ENCODE data around the gene VGLL4. TPM values are rescaled to one million over a fixed set of nuclear protein-coding genes. Genes with fewer than 3 reads are reported as not detected.
A peak's percentile ranks its signal among the peaks of the same experiment; 100 is the strongest.

The VGLL4 gene
- polyA plus RNA-seq, 6 donors from 2014 or later = 7.9 to 16.0 (median 13.8) TPM

DNA sequence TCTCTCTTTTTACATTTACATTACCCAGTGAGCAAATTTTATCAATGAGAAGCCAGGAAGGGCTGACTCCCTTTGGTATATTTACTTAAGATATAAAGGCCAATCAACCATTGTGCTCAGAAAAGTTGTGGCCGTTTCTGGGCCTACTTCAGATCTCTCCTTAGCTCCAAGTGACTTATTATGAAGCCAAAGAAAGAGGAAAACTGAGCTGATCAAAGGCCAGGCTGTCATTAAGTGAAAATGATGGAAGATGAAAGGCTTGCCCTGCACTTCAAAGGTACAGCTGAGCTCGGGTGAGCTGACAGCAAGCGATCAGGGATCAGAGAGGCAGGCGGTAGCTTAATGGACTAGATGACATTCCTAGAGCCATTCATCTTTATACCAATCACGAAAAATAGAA, 24.8 kb downstream of the VGLL4 start:
- ATAC-seq (ENCODE audit: low read depth in 2 of 2) = no peak
- no peak for DNase-seq
- H3K4me3 Mint-ChIP-seq = no peak overlapping the region
- no peaks in the 10 kb centered on the region for H3K9me3 Mint-ChIP-seq
- H3K4me1 Mint-ChIP-seq = peaks cover 46 to 55% (median 47%) of the 10 kb centered on the region in 3 donors
- peak overlapping the region in 1 of 6 donors; percentile 67 for H3K27ac Mint-ChIP-seq
- H3K36me3 Mint-ChIP-seq = no peaks in the 10 kb centered on the region
- H3K27me3 Mint-ChIP-seq = no peaks in the 10 kb centered on the region

DNA sequence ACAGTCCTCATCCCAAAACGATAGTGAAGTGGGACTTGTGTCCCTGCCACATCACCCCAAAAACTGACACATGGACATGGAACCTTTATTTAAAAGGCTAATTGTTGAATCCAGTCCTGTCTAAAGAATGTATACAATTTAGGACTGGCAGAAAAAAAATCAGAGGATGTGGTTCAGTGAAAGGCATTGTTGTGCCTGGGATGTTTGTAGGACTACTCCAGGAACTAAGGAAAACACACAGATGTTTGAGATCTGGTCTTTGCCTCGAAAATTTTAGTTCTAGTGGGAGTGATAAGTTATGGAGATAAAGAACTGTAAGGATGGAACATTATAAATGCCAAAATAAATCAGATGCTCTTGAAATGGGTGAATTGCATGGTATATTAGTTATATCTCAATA, 27.2 kb downstream of the VGLL4 start:
- Mint-ChIP-seq H3K9me3 (no peaks in the 10 kb centered on the region), H3K4me1 (peaks cover 42 to 49% (median 45%) of the 10 kb centered on the region in 3 donors), H3K27ac (peak overlapping the region in 4 of 6 donors; percentile 42 to 45 (median 43)), H3K27me3 (no peaks in the 10 kb centered on the region), H3K36me3 (no peaks in the 10 kb centered on the region), H3K4me3 (no peak overlapping the region)
- ATAC-seq (ENCODE audit: low read depth in 2 of 2) = no peak
- DNase-seq = no peak

DNA sequence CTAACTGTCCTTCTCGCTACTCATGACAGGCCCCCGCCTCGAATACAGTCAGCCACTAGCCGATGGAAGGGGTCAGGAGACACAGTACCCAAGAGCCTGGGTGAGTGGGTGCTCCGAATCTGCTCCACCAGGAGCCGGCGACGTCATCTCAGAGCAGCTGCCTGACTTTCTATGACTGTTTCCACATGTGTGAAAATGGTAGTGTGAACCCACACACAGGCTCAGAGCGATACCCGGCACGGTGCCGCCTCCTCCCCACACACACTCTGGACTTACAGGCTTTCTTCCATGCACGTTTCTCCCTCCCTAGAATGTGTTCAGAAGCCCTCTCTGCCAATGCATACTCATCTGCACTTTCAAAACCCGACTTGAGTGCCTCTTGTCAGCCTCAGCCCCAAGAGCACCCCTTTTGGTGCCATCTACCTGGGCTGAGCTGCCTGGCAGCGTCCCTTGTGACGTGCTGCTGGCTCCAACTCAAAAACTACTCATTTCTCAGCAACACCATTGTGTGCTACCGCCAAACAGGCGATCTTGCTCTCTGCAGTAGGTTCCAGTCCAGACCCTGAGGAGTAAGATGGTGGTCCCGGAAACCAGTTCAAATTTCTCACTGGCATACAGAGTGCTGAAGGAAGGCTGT, 29.7 kb downstream of the VGLL4 start:
- DNase-seq (no peak), ATAC-seq (ENCODE audit: low read depth in 2 of 2) (no peak)
- H3K27ac Mint-ChIP-seq = peak overlapping the region in 2 of 6 donors; percentile 33 to 67
- peaks cover 34 to 42% (median 40%) of the 10 kb centered on the region in 3 donors for H3K4me1 Mint-ChIP-seq
- H3K27me3 Mint-ChIP-seq = no peaks in the 10 kb centered on the region
- no peak overlapping the region for H3K4me3 Mint-ChIP-seq
- H3K36me3 Mint-ChIP-seq = no peaks in the 10 kb centered on the region
- H3K9me3 Mint-ChIP-seq = no peaks in the 10 kb centered on the region

DNA sequence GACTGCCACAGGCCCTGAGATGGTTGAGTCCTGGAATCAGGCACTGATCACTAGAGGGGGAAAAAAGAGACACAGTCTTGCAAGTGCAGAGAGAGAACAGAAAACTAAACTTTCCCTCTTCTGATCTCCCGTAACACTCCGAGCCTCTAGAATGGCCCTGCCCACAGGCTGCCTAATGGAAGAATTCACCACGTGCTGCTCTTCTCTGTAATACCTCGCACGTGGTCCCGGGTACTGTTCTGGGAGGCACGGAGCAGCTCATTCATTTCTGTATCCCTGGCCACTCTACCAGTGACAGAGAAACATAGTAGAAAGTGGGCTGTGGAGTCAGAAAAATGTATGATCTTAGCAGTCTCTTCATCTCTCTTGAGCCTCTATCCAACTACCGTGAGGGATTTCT, 30.4 kb downstream of the VGLL4 start:
- DNase-seq = no peak
- no peaks in the 10 kb centered on the region for H3K27me3 Mint-ChIP-seq
- H3K36me3 Mint-ChIP-seq = no peaks in the 10 kb centered on the region
- no peaks in the 10 kb centered on the region for H3K9me3 Mint-ChIP-seq
- no peak overlapping the region for H3K4me3 Mint-ChIP-seq
- no peak for ATAC-seq (ENCODE audit: low read depth in 2 of 2)
- H3K27ac Mint-ChIP-seq = peak overlapping the region in 1 of 6 donors; percentile 15
- H3K4me1 Mint-ChIP-seq = peaks cover 34 to 40% (median 39%) of the 10 kb centered on the region in 3 donors

DNA sequence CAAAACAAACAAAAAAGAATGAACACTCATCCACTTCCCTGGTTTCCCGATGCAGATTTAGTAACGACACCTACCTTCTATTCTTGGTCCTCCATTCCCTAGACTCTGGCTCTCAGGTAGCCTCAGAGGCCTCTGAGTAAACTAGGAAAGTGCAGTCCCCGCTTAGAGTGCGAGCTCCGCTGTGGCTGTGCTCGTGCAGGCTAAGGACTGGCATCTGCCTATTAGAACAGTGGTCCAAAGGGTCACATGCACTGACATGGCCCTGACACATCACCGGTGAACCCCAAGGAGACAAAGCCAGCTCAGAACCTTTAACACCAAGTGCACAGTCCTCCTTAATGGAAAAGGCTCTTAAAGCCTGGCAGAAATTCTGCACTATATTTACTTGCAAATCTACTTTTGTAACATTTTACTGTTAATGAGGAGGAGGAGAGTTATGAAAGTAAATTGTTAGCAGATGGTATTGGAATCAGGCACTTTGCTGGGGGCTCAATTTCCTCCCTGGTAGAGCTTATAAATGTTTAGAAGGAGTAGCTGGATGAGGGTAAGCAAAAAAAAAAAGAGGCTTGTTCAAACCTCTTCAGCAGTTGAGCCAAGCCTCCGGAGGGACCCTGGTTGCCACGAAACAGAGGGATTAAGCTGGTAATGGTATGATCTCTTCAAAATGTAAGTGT, 31.1 kb downstream of the VGLL4 start:
- no peaks in the 10 kb centered on the region for H3K36me3 Mint-ChIP-seq
- ATAC-seq (ENCODE audit: low read depth in 2 of 2) (no peak), DNase-seq (no peak)
- H3K4me3 Mint-ChIP-seq = no peak overlapping the region
- peaks cover 34 to 40% (median 39%) of the 10 kb centered on the region in 3 donors for H3K4me1 Mint-ChIP-seq
- H3K9me3 Mint-ChIP-seq = no peaks in the 10 kb centered on the region
- H3K27me3 Mint-ChIP-seq = no peaks in the 10 kb centered on the region
- H3K27ac Mint-ChIP-seq = no peak overlapping the region

DNA sequence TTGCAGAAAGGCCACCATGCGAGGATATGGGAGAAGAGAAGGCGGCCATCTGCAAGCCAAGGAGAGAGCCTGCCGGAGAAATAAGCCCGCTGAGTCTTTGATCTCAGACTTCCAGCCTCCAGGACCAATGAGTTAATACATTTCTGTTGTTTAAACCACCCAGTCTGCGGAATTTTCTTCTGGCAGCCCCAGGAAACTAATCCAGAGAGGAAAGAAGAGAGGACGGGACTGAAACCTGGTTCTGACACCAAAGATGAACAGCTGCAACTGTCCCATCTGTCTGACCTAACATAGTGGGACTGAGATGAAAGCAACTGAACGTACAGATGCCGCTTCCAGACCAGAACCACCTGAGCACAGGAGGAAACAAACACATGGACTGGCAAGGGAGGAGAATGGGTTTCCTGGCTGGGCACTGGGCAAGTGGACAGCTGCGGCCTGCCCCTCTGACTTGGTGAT, 32.3 kb downstream of the VGLL4 start:
- Mint-ChIP-seq H3K9me3 (no peaks in the 10 kb centered on the region), H3K27ac (peak overlapping the region in 1 of 6 donors; percentile 63), H3K4me3 (no peak overlapping the region), H3K4me1 (peaks cover 34 to 36% (median 35%) of the 10 kb centered on the region in 3 donors), H3K36me3 (no peaks in the 10 kb centered on the region), H3K27me3 (no peaks in the 10 kb centered on the region)
- DNase-seq (no peak), ATAC-seq (ENCODE audit: low read depth in 2 of 2) (no peak)

DNA sequence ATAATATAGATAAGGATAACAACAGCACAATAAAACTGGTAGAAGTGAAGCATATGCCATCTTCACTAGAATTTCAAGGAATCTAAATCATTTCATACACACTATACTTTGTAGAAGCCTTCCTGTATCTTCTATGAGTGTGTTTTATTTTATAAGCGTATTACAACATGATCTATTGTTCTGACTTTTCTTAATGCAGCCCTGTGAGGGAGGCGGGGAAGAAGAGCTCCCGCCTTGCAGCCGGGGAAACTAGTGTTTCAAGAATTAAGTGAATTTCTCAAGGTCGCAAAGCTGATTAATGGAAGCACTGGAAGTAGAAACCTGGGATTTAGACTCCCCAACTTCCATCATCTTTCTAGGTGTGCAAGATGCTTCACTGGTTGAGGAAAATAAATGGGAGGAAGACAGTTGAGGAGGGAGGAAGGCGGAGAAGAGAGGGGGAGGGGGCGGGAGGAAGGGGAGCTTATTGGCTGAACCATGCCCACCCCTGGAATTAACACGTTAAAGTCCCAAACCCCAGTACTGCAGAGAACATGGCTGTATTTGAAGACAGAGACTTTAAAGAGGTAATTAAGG, 32.9 kb downstream of the VGLL4 start:
- no peak for ATAC-seq (ENCODE audit: low read depth in 2 of 2)

DNA sequence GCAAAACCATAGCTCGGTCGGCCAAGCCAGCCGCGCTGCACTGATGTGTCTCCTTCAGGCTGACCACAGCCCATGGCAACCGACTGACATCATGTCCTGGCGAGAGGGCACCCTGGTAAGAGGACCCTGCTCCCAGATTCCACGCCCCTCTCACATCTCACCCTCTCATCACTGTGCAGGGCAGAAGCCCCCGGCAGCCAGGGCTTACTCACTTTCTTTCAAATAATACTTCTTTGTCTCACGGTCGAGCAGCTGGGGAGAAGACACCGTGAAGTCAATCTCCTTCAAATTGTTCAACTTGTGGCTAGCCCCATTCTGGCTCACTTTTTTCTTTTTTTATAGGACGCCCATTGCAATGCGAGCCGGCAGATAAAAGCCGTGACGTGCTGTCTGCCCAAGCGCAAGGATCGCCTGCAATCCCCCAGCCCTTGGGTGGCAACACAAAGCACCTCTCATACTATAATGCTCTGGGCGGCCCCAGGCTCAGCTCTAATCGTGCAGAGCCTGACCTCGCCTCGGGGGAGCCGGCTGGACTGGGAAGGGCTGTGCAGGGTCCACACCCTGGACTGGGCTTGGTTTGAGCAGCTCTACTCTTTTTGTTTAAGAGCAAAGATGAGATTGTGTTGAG, 33.6 kb downstream of the VGLL4 start:
- H3K27me3 Mint-ChIP-seq = no peaks in the 10 kb centered on the region
- H3K36me3 Mint-ChIP-seq = no peaks in the 10 kb centered on the region
- H3K4me3 Mint-ChIP-seq = no peak overlapping the region
- ATAC-seq (ENCODE audit: low read depth in 2 of 2) = no peak
- peaks cover 30 to 38% (median 33%) of the 10 kb centered on the region in 3 donors for H3K4me1 Mint-ChIP-seq
- H3K27ac Mint-ChIP-seq = peak overlapping the region in 4 of 6 donors; percentile 41 to 81 (median 58)
- H3K9me3 Mint-ChIP-seq = no peaks in the 10 kb centered on the region
- DNase-seq = no peak

More for the DNA sequence above, 32.9 kb downstream of the VGLL4 start:
- no peak for DNase-seq
- H3K9me3 Mint-ChIP-seq = no peaks in the 10 kb centered on the region
- no peaks in the 10 kb centered on the region for H3K27me3 Mint-ChIP-seq
- H3K4me1 Mint-ChIP-seq = peaks cover 28 to 33% (median 30%) of the 10 kb centered on the region in 3 donors
- H3K4me3 Mint-ChIP-seq = no peak overlapping the region
- H3K27ac Mint-ChIP-seq = peak overlapping the region in 4 of 6 donors; percentile 13 to 76 (median 64)
- H3K36me3 Mint-ChIP-seq = no peaks in the 10 kb centered on the region

DNA sequence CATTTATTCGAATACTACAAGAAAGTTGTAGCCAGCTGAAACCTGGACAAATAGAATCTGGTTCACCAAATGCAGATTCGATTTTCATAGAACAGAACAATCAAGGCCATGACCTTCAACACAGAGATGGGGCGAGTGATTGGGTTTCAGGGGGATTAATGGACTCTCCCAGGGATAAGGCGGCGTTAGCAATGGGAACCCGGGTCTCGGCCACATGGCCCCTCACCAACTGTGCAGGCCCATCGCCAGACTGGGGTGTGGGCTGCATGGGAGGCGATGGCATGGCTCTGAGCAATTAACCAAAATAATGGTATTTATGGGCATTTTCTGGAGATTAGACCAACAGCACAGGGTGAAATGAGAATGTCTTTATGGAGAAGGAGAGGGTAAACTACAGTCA, 34.2 kb downstream of the VGLL4 start:
- H3K36me3 Mint-ChIP-seq = no peaks in the 10 kb centered on the region
- peaks cover 30 to 39% (median 33%) of the 10 kb centered on the region in 3 donors for H3K4me1 Mint-ChIP-seq
- H3K27ac Mint-ChIP-seq = peak overlapping the region in 1 of 6 donors; percentile 15
- H3K4me3 Mint-ChIP-seq = no peak overlapping the region
- ATAC-seq (ENCODE audit: low read depth in 2 of 2) (no peak), DNase-seq (no peak)
- H3K27me3 Mint-ChIP-seq = no peaks in the 10 kb centered on the region
- H3K9me3 Mint-ChIP-seq = no peaks in the 10 kb centered on the region

DNA sequence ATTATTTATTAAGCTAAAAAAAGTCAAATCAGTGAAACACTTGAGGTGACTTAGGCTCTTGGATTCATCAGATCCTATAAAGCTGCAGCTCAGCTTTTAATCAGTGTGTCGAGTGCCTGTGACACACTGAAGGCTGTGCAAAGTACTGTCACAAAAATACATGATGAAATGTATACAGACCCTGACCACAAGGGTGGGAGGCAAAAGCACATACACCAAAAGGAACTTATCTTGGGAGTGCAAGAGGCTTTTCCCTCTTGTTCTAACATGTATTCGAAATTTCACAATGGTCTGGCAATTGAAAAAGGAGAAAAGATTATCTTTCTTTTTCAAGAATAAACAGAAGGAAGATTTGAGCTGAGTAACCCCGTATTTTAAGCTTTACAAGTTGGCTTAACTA, 35.9 kb downstream of the VGLL4 start:
- no peak for DNase-seq
- H3K36me3 Mint-ChIP-seq = no peaks in the 10 kb centered on the region
- ATAC-seq (ENCODE audit: low read depth in 2 of 2) = no peak
- peaks cover 27 to 39% (median 31%) of the 10 kb centered on the region in 3 donors for H3K4me1 Mint-ChIP-seq
- H3K27me3 Mint-ChIP-seq = no peaks in the 10 kb centered on the region
- peak overlapping the region in 2 of 6 donors; percentile 5 to 68 for H3K27ac Mint-ChIP-seq
- no peaks in the 10 kb centered on the region for H3K9me3 Mint-ChIP-seq
- H3K4me3 Mint-ChIP-seq = no peak overlapping the region

DNA sequence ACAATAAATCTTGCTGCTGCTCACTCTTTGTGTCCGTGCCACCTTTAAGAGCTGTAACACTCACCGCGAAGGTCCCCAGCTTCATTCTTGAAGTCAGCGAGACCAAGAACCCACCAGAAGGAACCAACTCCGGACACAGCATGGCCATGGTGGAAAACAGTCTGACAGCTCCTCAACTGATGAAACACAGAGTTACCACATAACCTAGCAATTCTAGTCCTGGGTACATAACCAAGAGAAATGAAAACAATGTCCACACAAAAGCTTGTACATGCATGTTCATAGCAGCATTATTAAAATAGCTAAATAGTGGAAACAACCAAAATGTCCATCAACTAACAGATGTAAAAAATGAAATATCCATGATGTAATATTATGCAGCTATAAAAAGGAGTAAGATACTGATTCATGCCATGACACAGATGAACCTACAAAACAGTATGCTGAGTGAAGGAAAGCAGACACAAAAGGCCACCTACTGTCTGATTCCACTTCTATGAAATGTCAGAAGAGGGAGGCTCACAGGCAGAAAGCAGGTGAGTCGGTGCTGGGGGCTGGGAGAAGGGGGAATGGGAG, 36.8 kb downstream of the VGLL4 start:
- Mint-ChIP-seq H3K27me3 (no peaks in the 10 kb centered on the region), H3K4me1 (peaks cover 29 to 35% (median 32%) of the 10 kb centered on the region in 3 donors), H3K4me3 (no peak overlapping the region), H3K27ac (peak overlapping the region in 4 of 6 donors; percentile 68 to 92 (median 80)), H3K36me3 (no peaks in the 10 kb centered on the region), H3K9me3 (no peaks in the 10 kb centered on the region)
- DNase-seq = no peak
- ATAC-seq (ENCODE audit: low read depth in 2 of 2) = no peak

DNA sequence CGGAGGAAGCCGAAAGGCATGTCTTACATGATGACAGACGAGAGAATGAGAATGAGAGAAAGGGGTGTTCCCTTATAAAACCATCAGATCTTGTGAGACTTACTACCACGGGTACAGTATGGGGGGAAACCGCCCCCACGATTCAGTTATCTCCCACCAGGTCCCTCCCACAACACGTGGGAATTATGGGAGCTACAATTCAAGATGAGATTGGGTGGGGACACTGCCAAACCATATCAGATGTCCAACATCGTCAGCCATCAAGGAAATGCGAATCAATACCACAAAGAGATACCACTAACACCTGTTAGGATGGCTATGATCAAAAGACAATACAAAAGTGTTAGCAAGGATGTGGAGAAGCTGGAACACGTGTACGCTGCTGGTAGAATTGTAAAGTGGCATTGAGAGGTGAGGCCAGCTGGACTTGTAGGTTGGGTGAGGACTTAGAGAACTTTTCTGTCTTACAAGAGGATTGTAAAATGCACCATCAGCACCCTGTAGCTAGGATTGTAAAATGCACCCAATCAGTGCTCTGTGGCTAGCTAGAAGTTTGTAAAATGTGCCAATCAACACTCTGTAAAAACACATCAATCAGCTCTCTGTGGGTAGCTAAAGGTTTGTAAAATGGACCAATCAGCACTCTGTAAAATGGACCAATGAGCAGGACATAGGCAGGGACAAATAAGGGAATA, 37.5 kb downstream of the VGLL4 start:
- no peak overlapping the region for H3K4me3 Mint-ChIP-seq
- peak overlapping the region in 4 of 6 donors; percentile 49 to 92 (median 70) for H3K27ac Mint-ChIP-seq
- H3K9me3 Mint-ChIP-seq = no peaks in the 10 kb centered on the region
- no peak for ATAC-seq (ENCODE audit: low read depth in 2 of 2)
- peaks cover 32 to 40% (median 39%) of the 10 kb centered on the region in 3 donors for H3K4me1 Mint-ChIP-seq
- no peak for DNase-seq
- no peaks in the 10 kb centered on the region for H3K36me3 Mint-ChIP-seq
- no peaks in the 10 kb centered on the region for H3K27me3 Mint-ChIP-seq

DNA sequence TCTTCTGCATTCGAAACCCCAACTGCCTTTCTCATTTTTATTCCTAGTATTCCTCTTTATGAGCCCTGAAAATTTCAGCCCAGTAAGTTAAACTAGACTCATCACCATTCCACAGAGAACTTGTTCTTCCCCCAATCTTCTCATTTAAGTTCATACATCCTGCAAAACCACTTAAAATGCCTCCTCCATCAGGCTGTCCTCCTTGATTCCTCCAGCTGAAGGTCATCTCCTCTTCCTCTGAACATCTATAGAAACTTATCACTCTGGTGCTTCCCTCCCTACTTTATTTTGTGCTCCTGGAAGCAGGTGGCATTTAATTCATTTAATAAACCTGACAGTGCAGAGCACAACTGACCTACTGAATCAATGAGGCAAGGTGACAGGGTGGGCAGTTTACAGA, 38.3 kb downstream of the VGLL4 start:
- H3K36me3 Mint-ChIP-seq = peaks cover under 1 to 6% of the 10 kb centered on the region in 2 donors
- peaks cover 30 to 44% (median 40%) of the 10 kb centered on the region in 3 donors for H3K4me1 Mint-ChIP-seq
- H3K9me3 Mint-ChIP-seq = no peaks in the 10 kb centered on the region
- H3K4me3 Mint-ChIP-seq = no peak overlapping the region
- DNase-seq (no peak), ATAC-seq (ENCODE audit: low read depth in 2 of 2) (no peak)
- H3K27ac Mint-ChIP-seq = peak overlapping the region; percentile 0 to 68 (median 28)
- no peaks in the 10 kb centered on the region for H3K27me3 Mint-ChIP-seq
